GM12878 (cell line): ENCODE results near the gene NDUFV1. TPM values are rescaled to one million over a fixed set of nuclear protein-coding genes. Genes with fewer than 3 reads are reported as not detected.

Source experiments
- ATF7 ChIP-seq: fragments of 450-650 bp; IDR thresholded peaks from 2 replicates; pipeline ENCODE4 v1.6.1; 2016; ENCODE audit warnings: low read depth, mild to moderate bottlenecking
- BACH1 ChIP-seq: fragments of 450-650 bp; IDR thresholded peaks from 2 replicates; pipeline ENCODE4 v1.6.1; 2017; ENCODE audit warnings: mild to moderate bottlenecking, borderline replicate concordance
- CTCF ChIP-seq, 3 experiments: IDR thresholded peaks in 2 of 3; conservative IDR thresholded peaks in 1 of 3; 2 replicates each; pipeline ENCODE4 v1.5.1; 2011; ENCODE audit warnings: low read depth in 3 of 3, low read length in 3 of 3, mild to moderate bottlenecking in 3 of 3, control low read depth in 2 of 3, moderate library complexity in 2 of 3, inconsistent platforms in 1 of 3, mixed read lengths in 1 of 3; ENCODE audit not compliant: control insufficient read depth in 2 of 3, insufficient read depth in 1 of 3; ENCODE audit errors: extremely low read depth in 1 of 3
- HSF1 ChIP-seq: fragments of 150-350 bp; IDR thresholded peaks from 2 replicates; pipeline ENCODE4 v1.6.1; 2014; ENCODE audit warnings: mild to moderate bottlenecking, low read depth, low read length
- MTA3 ChIP-seq: IDR thresholded peaks from 2 replicates; pipeline ENCODE4 v1.6.1; 2012; ENCODE audit warnings: low read length, inconsistent platforms, borderline replicate concordance
- SMC3 ChIP-seq: IDR thresholded peaks from 2 replicates; pipeline ENCODE4 v1.6.1; 2011; ENCODE audit warnings: low read length, improper control_type of control experiment, borderline replicate concordance
- TCF12 ChIP-seq: IDR thresholded peaks from 2 replicates; pipeline ENCODE4 v1.6.1; 2011; ENCODE audit warnings: low read depth, mild to moderate bottlenecking, low read length
- TCF3 ChIP-seq: IDR thresholded peaks from 2 replicates; pipeline ENCODE4 v1.6.1; 2012; ENCODE audit warnings: low read depth, mild to moderate bottlenecking, low read length, borderline replicate concordance; ENCODE audit not compliant: insufficient read depth
- polyA plus RNA-seq, 11 experiments: library from polyadenylated mRNA; depleted of rRNA in 4 of 11; unstranded in 6 of 11; stranded (reverse) in 5 of 11; fragments of >200 nt; fragmentation: Nextera tagmentation in 4 of 11; fragmentation: Illumina TruSeq in 1 of 11; extraction: Ambion mirVana in 4 of 11; extraction: Trizol in 1 of 11; gene quantifications; 1 replicate in 1 of 11; 2 replicates in 10 of 11; pipeline versions ENCODE4 v1.2.1 to v1.2.3, GENCODE V29; 2011 to 2016; ENCODE audit warnings: inconsistent platforms in 2 of 11, missing spikeins in 2 of 11, low read depth in 1 of 11
- total RNA-seq, 4 experiments: library from RNA; depleted of rRNA in 3 of 4; stranded (reverse); fragments of >200 nt in 3 of 4; fragmentation: Illumina TruSeq in 1 of 4; extraction: Trizol in 1 of 4; gene quantifications; 2 replicates each; pipeline versions ENCODE4 v1.2.1 to v1.2.3, GENCODE V29; 2013 to 2021

NDUFV1 gene
- total and polyA plus RNA-seq, 10 of the 15 experiments (the other 5 are each of a cell fraction or from before 2014, with no cell fraction given) = 8.2 to 380 (median 231) TPM

- TF ChIP-seq SMC3 = peak; percentile 57; the same call in 1 of the 2 replicates
- no peak for TF ChIP-seq BACH1
- TF ChIP-seq TCF3 = peak; percentile 63; the same call in 1 of the 2 replicates
- TF ChIP-seq CTCF (IDR thresholded peaks at IDR 0.05 in 2 of 3, conservative IDR thresholded peaks at IDR 0.05 in 1 of 3; ENCODE audit: control insufficient read depth in 2 of 3, extremely low read depth in 1 of 3, insufficient read depth in 1 of 3, low read depth in 3 of 3, low read length in 3 of 3) = peak; percentile 71 to 72 (median 72)
- TF ChIP-seq TCF12 = peak; percentile 50; the same call in 1 of the 2 replicates
- no peak for TF ChIP-seq HSF1
- TF ChIP-seq MTA3 = no peak
- TF ChIP-seq ATF7 = no peak
- TF ChIP-seq, all 136 proteins: peak for 12
These were observed 41.5 kb downstream of the NDUFV1 start (continued) for GRCh38 chr11:67648140-67648795.
